Stimulated activated CD8-positive, alpha-beta memory T cell treated with anti-CD3 and anti-CD28 coated beads, Interleukin-12 subunit alpha, Interleukin-12 subunit beta, amount 100 ng/mL, for 1 hour (primary cell): ENCODE data around the gene CASP8.
A peak's percentile ranks its signal among the peaks of the same experiment; 100 is the strongest.
"Not testable (repeated sequence)": the region's sequence is repeated elsewhere in the genome, so short reads cannot be mapped to it uniquely, and the experiment has no call there.

Experiments used
- DNase-seq: peaks from one replicate; pipeline ENCODE4 v3.0.0-alpha.2; 2020; ENCODE audit warnings: low read depth

CASP8 gene

DNA sequence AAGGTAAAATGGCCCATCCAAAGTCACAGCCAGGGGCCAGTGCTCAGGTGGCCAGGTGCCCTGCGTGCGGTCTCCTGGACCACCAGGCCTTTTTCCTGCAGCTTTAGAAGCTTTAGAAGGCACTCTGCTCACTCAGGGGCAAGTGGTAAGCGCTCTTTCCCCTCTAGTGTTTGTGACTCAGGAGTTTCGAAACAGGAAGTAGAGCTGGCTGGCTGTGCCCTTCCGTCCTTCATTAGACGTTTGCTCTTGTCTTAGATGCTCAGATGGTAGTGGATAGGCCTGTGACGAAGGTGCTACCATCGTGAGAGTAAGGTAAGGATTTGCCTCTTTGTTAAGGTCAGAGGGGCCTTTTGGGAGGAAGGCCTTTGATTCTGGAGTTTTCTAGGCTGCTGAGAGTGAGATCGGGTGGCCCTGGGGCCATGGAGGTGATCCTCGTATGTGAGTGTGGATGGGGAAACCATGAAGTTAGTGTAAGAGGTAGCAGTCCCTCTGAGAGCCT is at the start of gene CASP8:
Gene CASP8, plus strand, starts transcription at position 235 of the 499 bp plus-strand sequence. CDS start 5,951 bp downstream, outside the sequence.
- peak; percentile 44 for DNase-seq

DNA sequence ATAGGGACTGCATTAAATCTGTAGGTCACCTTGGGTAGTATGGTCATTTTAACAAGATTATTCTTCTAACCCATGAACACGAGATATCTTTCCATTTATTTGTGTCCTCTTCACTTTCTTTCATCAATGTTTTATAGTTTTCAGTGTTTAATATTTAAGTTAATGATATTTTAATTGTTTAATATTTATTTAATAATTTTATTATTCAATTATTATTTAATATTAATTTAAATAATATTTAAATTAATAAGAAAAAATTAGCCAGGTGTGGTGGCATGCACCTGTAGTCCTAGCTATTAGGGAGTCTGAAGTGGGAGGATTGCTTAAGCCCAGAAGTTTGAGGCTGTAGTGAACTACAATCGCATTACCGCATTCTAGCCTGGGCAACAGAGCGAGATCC is 44.4 kb upstream of the CASP8 start:
- DNase-seq, result no peak

DNA sequence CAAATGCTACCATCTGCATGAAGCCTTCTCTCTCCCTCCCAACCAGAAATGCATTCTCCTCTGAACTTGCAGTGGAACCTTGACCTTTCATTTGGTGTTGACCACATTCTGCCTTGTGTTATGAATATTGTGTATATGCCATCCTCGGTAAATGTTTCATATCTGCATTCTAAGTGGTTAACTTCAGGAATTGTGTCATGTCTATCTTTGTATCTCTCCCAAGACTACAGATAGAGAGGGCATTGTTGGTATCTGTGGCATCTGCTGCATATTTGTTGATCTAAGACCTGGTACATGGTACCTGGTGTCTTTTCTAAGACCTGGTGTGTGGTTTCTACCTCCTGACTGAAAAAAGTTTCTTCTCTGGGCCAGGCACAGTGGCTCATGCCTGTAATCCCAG is 43.4 kb upstream of the CASP8 start:
- DNase-seq, result no peak

DNA sequence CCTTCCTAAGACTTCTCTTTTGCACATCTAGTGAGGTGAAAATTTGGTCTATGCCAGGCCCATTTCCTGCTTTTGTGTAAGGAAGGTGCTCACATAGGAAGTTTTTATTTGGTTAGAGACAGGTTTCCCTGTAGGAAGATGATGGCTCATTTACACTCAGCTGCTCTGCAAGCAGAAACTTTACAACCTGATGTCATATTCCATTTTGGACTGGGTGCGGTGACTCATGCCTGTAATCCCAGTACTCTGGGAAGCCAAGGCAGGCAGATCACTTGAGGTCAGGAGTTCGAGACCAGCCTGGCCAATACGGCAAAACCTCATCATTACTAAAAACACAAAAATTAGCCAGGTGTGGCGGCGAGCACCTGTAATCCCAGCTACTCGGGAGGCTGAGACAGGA is 41.6 kb upstream of the CASP8 start:
- no peak for DNase-seq

DNA sequence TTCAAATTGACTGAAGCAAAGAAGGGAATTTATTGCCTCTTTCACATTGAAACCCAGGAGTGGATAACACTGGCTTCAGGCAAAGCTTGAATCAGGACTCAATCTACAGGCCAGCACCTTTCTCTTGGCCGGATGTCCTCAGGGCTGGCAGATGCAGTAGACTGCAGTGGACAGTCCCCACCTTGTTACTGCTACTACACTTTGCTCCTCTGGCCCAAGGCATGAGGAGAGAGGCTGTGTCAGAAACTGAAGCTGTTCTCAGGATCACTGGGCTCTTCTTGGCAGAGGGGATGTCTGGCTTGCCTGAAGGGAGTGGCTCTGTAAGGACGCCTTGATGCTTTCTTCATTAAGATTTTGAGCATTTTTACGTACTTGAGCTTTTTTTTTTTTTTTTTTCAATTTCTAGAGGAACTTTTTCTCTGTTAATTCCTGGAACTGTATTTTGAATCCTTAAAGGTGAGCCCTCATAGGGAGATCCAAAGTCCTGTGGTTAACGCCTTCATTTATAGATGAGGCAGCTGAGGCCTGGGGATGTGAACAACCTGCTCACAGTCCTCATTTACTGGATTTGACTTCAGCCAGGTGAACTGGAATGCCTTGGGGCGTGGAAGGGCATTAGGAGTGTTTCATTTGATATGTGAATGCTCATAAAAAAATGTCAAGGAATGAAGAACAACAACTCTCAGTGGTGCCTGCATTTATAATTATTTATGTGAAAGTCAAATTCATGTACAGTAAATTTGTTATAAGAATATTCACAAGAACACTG is 40.8 kb upstream of the CASP8 start:
- DNase-seq, result no peak

DNA sequence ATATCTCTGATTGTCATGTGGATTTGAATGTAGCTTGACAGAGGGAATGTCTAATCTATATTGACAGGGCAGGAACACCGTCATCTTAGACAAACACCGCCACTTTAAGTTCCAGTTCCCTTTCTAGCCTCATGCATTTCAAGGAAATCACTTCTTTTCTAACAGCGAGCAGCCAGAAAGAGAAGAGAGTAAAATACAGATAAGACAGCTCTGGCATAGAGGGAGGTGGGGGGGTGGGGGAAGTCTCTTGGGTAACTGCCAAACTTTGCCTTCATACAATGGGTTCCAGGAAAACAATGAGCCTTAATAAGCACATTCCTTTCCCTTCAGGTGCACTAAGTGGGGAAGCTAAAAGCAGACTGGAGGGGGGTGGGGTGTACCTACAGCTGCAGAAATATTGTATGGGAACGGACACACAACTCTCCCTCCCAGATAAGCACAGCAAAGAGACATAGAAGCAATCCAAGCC is 40.2 kb upstream of the CASP8 start:
- no peak for DNase-seq

DNA sequence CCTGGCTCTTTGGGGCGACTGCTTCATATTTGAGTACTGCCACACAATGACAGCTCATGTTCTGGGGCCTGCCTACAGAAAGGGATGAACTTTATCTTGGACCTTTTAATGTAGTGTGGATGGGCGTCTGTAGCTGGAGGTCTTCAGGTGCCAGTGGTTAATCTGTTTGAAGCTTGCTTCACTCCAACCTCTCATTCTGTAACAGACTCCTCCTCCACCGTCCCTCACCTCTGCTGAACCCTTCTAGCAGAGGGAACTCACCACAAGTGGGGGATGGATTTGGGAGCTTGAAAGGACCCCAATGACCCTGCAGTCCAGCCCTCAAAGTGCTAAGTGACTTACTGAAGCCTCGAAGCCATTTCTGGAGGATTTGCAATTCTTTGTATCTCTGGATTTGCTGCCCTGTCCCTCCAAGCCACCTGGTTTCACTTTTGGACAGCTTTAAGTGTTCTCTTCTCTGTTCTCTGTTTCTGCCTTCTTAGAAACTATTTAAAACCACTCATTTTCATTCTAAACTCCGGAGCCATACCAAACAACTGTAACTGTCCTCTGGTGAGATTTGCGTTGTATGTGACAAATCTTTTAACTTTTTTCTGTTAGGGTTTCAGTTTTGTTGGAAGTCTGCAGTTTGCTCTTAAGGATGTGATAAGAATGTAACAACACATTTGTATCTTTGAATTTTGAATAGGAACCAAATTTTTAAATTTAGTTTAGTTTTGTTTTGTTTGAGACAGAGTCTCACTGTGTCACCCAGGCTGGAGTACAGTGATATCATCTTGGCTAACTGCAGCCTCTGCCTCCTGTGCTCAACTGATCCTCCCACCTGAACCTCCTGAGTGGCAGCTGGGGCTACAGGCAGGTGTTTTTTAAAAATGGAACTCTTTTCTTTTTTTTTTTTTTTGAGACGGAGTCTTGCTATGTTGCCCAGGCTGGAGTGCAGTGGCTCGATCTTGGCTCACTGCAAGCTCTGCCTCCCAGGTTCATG is 37.0 kb upstream of the CASP8 start:
- DNase-seq, result no peak

DNA sequence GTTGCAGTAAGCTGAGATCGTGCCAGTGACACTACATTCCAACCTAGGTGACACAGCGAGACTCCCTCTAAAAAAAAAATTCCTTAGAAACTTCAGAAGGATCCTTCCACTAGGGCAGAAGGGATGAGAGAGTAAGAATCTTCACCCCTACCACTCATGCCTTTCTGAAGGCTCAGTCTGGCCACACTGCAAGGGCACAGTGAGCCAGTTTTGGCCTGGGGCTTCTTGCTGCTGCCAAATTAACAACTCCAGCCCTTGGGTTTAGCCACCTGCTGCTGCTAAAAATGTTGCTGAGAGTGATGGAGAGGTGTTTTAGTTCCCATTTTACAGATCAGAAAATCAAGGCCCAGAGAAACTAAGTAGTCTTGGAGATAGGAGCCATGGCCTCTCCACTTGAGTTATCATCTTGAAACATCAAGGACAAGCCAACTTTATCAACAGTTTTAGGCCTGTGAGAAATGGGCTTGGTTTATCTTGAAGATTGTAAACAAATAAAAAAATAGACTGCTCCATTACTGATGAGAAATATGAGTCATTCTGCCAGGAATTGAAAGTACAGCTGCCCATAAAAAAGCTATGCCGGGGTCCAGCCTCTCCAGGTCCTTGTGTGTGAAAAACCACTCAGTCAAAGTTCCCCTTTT is 31.9 kb upstream of the CASP8 start:
- no peak for DNase-seq

DNA sequence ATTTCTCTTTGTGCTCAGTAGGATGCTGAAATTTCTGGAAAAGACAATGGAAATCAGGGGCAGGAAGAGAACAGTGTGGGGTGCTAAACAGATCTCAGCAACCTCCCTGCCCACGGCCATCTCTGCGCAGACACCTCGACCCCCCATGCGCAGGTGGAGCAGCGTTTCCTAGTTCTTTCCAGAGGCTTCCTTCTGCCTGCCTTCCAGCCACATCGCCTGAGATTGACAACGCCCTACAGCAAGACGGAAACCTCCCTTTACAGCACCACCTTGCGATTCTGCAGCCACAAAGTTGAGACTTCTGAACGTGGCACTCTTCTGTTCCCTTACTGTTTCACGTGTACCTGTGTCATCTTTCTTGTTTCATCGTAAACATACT is 31.4 kb upstream of the CASP8 start:
- DNase-seq, result no peak

DNA sequence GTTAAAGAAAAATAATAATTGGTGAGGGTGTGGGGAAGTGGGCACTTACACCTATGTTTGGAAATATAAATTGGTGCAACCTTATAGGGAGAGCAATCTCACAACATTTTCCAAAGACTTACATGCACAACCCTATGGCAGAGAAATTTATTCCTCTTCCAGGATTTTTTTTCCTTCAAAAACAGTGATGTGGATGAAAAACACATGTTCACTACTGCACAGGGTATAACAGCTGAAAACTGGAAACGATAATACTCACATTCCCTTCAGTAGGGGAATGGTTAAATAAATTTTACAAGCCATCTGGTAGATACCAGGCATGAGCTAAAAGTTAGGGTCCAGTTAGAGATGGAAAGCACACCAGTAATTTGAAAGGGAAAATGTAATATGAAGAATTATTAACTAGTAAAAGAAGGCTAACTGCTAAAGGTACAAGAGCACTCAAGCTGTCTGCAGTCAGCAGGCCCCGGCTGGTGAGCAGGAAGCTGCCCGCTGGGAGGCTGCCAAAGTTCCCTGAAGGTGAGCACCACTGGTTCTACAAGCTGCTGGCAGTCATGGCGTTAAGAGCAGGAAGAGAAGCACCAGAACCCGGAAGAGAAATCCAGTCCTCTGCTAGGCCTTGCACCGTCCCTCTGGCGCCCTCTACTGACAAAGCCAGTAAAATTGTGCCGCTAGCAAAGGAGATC is 28.4 kb upstream of the CASP8 start:
- DNase-seq, result peak; percentile 84

DNA sequence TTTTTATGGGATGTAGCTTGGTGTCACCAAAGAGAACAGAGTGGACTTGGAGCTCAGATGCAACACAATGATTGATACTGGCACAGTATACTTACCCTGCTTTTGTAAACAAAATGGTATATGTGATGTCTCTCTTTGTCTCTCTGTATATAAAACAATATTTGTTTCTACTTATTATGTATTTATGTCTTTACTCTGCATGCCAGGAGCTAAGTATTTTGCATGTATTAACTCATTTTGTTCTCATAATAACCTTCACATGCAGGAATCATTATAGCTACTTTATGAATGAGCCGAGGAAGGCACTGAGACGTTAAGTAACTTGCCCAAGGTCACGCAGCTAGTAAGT is 27.9 kb upstream of the CASP8 start:
- DNase-seq, result no peak

DNA sequence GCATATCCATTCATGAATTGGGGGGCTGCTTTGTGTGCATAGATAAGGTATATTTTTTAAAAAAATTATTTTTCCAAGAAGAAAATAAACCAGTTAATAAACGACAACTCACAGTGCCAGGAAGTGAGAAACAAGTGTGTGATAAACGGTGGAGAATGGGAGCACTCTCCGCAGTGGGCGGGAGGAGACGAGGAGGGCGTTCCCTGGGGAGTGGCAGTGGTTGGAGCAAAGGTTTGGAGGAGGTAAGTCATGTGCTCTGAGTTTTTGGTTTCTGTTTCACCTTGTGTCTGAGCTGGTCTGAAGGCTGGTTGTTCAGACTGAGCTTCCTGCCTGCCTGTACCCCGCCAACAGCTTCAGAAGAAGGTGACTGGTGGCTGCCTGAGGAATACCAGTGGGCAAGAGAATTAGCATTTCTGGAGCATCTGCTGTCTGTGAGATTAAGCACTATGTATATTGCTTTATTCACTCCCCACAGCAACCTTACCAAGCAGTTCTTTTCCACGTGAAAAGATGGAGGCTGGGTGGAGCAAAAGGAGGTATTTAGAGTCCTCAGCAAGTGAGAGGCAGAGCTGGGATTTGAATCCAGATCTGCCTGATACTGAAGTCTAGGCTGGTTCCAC is 27.0 kb upstream of the CASP8 start:
- peak; percentile 75 for DNase-seq

DNA sequence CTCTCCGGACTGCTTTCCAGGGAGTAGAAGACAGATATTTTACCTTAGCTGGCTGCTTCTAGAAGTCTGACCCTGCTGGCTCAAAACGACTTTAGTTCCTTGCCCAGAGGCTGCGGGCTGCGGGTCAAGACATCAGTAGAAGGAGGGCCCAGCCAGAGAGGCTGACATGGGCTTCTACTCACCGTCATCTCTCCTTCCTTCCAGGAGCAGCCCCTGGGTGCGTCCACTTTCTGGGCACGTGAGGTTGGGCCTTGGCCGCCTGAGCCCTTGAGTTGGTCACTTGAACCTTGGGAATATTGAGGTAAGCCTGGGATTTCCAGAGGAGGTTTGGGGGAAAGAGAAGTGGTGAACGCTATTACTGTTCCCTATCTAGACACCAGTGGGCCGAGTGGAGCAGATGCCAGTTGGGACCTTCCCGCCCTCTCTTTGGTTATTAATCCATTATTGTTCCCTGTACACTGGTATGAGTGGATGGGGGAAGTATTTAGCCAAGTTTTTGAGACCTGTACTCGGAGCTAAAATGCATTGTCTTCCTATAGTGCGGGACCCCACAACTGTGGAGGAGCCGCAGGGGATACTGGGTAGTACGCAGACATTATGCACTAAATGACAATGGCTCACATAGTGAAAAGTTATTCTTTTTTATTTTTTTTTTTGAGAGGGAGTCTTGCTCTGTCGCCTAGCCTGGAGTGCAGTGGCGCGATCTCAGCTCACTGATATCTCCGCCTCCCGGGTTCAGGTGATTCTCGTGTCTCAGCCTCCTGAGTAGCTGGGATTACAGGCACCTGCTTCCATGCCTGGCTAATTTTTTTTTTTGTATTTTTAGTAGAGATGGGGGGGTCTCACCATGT is 26.3 kb upstream of the CASP8 start:
- DNase-seq, result no peak

DNA sequence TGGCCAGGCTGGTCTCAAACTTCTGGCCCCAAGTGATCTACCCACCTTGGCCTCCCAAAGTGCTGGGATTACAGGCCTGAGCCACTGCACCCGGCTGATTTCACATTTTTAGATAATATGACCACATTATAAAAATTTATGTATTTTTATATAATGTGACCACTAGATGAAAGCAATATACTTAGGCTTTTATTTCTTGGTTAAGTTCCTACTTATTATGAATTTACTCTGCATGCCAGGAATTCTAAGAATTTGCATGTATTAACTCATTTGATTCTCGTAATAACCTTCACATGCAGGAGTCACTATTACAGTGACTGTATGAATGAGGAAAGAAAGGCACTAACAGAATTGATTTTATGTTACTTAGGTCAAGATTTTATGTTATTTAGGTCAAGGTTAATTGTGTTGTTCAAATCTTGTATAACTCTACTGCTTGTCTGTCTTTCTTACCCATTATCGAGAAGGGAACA is 25.6 kb upstream of the CASP8 start:
- no peak for DNase-seq

DNA sequence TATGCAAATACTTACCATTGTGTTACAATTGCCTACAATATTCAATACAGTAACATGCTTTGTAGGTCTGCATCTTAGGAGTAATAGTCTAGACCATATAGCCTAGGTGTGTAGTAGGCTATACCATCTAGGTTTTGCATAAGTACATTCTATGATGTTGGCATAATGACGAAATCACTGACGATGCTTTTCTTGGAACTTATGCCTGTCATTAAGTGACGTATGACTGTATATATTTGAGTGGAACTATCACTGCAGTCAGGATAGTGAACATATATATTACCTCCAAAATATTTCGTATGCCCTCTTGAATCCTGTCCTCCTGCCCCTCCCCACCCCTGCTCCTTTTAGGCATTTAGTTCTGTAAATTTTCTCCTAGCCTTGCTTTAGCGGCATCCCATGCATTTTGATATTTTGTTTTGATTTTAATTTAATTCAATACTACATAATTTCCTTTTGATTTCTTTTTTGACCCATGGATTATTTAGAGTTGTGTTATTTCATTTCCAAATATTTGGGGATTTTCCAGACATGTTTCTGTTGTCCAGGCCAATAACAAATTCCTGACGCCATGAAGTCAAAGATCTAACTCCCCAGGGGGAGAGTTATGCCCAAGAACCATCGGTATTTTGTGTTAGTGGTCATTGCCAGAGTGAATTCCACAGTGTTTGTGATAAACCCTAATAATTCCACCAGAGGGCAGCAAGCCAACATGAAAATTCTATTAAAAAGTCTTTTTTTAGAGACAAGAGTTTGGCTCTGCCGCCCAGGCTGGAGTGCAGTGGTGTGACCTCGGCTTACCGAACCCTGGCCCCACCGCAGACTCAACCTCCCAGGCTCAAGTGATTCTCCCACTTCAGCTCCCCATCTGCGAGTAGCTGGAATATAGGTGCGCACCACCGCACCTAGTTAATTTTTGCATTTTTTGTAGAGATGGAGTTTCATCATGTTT is 24.2 kb upstream of the CASP8 start:
- DNase-seq, result peak; percentile 38

DNA sequence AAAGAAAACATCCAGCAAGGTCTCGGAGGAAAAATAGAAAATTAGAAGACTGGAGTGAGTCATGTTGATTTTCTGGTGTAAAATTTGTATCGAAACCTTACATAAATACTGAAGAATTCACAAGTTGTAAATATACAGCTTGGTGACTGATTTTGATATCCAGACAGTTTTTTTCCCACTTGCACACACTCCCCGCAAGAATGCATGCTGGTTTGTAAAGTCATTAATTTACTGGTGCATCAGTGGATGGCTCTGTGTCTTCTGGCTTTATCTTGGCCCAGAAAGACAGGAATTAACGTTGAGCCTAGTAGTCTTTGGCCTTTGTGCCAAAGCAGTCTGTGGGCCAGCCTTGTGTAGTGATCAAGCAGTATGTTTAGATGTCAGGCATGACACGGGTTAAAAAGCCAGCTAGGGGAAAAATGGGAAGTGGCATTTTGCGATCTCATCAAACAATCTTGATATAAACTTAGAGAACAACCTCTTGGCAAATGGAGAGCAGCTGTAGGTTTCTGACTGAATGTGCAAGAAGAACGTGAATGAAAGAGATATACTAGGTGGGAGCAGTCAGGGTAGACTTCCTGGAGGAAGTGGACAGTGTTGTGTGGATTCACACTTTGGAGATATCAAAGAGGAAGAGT is 22.7 kb upstream of the CASP8 start:
- DNase-seq, result no peak

DNA sequence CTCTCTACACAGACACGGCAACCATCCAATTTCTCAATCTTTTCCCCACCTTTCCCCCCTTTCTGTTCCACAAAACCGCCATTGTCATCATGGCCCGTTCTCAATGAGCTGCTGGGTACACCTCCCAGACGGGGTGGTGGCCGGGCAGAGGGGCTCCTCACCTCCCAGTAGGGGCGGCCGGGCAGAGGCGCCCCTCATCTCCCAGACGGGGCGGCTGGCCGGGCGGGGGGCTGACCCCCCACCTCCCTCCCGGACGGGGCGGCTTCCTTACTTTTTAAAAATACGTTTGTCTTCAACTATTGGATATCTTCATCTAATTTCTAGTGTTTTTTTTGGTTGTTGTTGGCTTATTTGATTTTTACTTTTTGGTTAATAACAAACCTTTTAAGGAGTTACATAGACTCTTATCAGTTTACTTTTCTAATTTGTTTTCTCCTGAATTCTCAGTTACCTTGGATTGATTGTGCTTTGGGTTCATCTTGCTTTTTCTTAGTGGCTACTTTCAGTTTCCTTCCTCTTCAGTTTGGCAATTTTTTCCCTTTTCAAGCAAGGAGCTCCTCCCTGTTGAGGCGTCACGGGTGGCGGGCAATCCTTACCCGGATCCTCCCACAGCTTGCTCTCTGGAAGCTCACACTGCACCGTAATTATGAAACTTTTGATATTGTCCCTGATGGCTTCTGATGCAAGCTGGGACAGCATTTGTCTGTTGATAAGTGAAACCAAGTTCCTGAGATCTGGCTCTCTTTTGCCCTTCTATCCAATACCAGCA is 21.0 kb upstream of the CASP8 start:
- not testable (repeated sequence) for DNase-seq
